Measurements from ENCODE around the gene SEC24B.
A peak's percentile ranks its signal among the peaks of the same experiment; 100 is the strongest.

SEC24B gene

GRCh38 chr4:109433205-109434006 is at the start of gene SEC24B:
Gene SEC24B (plus strand): TSS chr4:109433815. CDS start chr4:109433870, 55 bp downstream.
- peak; percentile 62 to 73 (median 67) for DNase-seq (ENCODE audit: low read depth in 2 of 3, low spot score in 2 of 3)

DNA sequence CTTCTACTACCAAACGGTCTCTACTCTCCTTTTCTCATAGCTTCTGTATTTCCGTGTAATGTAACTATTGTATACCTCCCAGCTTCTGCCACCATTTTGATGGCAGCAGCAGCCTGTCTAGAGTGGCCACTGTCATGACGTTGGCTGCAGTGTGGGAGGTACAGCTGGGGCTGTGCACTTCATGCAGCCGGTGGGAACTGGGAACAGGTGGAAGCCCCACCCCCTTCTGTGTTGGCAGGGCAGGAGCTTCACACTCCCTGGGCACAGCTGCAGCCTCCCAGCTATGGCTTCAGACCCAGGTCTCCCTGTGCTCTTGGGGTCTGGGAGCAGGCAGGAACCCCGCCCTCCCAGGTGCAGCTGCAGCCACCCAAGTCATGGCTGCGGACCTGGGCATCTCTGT is 49.8 kb upstream of the SEC24B start:
- no peak for DNase-seq (ENCODE audit: low read depth in 2 of 3, low spot score in 2 of 3)

DNA sequence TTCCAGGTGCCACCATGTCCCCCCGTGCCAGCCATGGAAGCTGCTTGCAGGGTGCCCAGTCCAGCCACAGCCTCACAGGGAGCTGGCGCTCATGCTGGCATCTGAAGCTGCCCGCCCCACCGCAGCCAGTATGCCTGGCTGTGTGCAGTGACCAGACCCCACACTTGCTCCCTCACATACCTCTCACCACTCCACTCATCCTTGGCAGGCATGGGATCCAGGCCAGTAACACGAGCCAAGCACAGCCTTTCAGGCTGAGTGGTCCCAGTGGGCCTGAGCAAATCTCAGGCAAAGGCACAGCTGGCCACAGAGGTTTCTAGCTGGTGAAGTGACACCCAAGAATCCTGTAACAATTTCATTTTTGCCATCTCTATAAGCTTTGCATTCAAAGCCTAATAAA is 48.4 kb upstream of the SEC24B start:
- DNase-seq (ENCODE audit: low read depth in 2 of 3, low spot score in 2 of 3): no peak

GRCh38 chr4:109389369-109390114 is 44.1 kb upstream of the SEC24B start:
- DNase-seq (ENCODE audit: low read depth in 2 of 3, low spot score in 2 of 3): no peak

DNA sequence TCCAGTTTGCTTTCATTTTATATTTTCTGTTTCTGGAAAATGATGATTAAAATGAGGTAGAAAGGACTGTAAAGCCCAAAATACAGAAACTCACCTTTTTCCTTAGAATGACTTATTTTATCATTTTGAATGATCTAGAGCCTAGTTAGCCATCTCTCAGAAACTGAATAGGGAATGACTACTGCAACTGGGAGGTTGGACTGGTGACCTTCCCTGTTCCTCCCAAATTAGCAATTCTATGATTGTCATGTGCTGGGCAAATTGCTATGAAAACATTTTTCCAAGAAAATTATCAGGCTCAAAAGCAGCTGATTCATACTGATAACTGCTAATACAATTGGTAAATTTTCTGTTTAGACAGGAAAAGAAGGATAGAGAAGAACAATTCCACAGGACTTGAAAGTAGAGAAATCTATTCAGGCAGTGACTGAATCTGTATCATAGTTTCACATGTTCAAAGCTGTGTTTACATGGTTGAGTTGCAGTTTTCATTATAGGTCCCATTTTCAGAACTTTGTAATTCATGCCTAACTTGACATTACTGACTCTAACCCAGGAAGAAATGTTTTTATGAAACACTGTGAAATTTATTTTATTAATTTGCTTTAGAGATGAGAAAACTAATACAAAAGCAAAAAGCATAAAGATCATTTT is 43.4 kb upstream of the SEC24B start:
- DNase-seq (ENCODE audit: low read depth in 2 of 3, low spot score in 2 of 3): no peak

DNA sequence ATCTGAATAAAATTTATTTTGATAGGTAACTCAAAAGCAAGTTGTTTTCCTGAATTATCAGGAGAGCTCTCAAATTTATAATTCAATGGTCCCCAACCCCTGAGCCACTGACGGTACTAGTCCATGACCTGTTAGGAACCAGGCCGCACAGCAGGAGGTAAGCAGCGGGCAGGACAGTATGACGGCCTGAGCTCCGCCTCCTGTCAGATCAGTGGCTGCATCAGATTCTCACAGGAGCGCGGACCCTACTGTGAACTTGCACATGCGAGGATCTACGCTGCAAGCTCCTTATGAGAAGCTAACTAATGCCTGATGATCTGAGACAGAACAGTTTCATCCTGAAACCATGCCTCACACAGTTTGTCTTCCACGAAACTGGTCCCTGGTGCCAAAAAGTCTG is 37.9 kb upstream of the SEC24B start:
- DNase-seq (ENCODE audit: low read depth in 2 of 3, low spot score in 2 of 3): no peak

- no peak for DNase-seq (ENCODE audit: low read depth in 2 of 3, low spot score in 2 of 3)
Measured at GRCh38 chr4:109398928-109399327, 34.7 kb upstream of the SEC24B start.

DNA sequence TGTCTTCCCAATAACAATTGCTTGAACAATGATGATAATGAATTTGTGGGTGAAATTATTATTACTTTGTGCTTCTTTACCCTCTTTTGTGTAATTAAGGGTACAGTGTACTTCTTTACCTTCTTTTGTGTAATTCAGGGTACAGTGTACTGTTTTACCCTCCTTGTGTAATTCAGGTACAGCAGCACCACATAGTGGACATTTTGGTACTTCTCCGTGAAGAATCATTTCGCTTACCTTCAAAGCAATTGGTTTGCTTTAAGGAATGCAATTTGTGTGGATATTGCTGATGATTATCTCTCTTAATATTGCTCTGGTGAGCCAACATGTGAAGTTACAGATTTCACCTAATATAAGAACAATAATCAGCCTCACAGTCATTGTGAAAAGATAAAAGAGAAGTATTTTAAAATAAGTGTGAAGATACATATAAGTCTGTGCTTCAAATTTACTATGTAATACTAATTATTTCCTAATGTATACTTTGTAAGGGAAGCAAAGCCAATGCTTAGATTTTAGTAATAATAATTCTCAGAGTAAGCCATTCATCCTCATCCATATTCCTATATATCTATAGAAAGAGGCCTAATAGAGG is 27.2 kb upstream of the SEC24B start:
- DNase-seq (ENCODE audit: low read depth in 2 of 3, low spot score in 2 of 3): no peak

DNA sequence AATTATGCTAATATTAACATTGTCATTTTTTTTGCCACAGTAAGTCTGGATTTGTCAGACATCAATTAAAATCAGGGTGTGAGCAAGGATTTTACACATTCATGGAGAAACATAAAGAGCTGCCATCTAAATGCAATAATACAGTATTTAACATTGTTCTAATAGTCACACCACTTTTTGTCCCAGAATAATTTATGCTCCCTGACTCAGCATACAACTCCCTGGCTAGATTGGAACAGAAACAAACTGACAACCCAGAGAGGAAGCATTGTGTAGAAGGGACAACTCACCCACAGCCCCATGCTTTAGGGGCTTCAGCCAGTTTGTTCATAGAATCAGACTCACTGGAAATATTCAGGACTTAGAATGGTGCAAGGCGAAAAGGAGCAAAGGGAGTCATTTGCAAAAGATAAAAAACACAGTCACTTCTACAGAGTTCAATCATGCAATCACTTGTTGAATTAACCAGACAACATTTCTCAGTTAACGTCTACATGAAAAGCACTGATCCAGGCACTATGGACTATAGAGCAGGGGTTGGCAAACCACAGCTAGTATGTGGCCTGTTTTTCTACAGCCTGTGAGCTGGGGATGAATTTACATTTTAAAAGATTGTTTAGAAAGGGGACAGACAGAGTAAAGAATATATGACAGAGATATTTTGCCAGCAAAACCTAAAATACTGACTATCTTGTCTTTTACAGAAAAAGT is 26.4 kb upstream of the SEC24B start:
- DNase-seq (ENCODE audit: low read depth in 2 of 3, low spot score in 2 of 3): no peak

DNA sequence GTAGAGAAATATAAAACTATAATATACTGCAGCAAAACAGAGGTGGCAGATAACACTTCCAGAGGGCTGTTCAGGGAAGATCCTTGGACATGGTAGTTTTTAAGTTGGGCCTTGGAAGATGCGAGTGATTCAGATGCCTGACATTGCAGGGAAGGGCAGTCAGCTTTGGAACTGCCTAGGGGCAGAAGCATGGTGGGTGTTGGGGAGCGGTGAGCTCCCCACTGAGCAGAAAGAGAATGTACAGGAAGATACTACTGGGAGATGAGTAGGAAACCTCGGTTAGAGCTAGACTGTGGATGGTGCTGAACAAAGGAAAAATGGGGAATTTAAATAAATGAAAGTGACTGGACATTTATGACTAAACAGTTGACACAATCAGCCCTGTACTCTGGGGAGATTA is 24.9 kb upstream of the SEC24B start:
- no peak for DNase-seq (ENCODE audit: low read depth in 2 of 3, low spot score in 2 of 3)

DNA sequence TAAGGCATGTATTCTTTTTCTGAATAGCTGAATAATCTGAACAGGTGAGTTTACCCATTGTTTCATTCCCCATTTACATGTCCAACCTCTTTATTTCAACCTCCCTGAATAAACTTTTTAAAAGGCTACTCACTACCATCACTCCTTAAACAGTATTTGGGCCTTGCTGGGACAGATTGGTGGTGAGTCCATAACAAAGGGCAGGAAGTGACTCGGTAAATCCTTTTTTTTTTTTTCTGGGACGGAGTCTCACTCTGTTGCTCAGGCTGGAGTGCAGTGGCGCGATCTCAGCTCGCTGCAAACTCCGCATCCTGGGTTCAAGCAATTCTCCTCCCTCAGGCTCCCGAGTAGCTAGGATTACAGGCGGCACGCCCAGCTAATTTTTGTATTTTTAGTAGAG is 23.4 kb upstream of the SEC24B start:
- DNase-seq (ENCODE audit: low read depth in 2 of 3, low spot score in 2 of 3): no peak

- no peak for DNase-seq (ENCODE audit: low read depth in 2 of 3, low spot score in 2 of 3)
Measured at GRCh38 chr4:109410776-109411175, 22.8 kb upstream of the SEC24B start.

DNA sequence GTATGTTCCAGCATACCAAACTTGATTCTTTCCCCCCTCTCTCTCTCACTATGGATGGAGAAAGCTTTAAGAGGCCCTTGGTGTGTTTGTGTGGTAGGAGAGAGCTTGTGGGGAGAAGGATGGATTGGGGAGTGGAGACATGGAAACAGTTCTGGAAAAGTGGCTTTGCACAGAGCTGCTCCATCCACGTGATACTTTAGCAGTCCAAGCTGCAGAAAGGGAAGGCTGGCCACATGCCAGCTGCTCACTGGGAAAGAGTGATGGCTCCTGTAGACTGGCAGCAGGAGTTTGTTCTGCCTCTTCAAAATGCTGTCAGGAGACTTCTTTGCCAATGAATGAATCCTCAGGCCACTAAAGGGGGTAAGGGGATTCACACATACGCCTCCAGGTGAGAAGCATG is 21.7 kb upstream of the SEC24B start:
- no peak for DNase-seq (ENCODE audit: low read depth in 2 of 3, low spot score in 2 of 3)

GRCh38 chr4:109412776-109413175 is 20.8 kb upstream of the SEC24B start:
- no peak for DNase-seq (ENCODE audit: low read depth in 2 of 3, low spot score in 2 of 3)

GRCh38 chr4:109414938-109415337 is 18.7 kb upstream of the SEC24B start:
- no peak for DNase-seq (ENCODE audit: low read depth in 2 of 3, low spot score in 2 of 3)

DNA sequence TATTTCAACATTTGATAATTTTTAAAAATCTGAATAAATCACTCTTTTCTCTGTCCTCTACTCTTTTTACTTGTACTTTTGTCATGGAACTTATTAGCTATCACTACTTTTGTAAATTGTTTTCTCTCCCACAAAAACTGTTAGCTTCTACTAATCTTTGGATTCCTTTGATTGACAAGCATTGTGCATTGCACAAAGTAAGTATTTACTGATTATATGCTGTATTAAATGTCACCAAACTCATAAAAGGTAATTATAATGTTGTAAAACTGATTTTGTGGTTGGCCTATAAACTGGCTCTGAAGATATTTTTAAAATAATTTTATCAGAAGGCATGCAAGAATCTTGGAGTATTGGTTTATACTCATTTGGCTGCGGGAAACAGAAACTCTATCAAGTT is 15.0 kb upstream of the SEC24B start:
- DNase-seq (ENCODE audit: low read depth in 2 of 3, low spot score in 2 of 3): no peak

DNA sequence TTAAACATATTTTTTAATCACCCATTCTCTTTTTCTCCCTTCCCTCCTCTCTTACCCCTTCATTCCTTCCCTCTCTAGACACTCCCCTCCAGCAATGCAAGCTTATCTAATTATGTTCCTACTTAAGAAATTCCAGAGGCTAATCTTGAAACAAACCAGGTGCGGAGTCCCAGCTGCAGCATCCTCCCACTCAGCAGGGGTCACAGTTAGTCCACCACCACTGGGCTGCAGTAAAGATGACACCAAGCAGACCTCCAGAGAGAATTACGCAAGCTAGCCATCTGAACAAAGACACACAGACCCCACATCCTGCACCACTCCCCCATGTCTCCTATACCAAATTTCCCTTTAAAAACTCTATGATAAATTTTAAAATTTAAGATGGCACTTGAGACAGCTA is 13.9 kb upstream of the SEC24B start:
- DNase-seq (ENCODE audit: low read depth in 2 of 3, low spot score in 2 of 3): no peak

DNA sequence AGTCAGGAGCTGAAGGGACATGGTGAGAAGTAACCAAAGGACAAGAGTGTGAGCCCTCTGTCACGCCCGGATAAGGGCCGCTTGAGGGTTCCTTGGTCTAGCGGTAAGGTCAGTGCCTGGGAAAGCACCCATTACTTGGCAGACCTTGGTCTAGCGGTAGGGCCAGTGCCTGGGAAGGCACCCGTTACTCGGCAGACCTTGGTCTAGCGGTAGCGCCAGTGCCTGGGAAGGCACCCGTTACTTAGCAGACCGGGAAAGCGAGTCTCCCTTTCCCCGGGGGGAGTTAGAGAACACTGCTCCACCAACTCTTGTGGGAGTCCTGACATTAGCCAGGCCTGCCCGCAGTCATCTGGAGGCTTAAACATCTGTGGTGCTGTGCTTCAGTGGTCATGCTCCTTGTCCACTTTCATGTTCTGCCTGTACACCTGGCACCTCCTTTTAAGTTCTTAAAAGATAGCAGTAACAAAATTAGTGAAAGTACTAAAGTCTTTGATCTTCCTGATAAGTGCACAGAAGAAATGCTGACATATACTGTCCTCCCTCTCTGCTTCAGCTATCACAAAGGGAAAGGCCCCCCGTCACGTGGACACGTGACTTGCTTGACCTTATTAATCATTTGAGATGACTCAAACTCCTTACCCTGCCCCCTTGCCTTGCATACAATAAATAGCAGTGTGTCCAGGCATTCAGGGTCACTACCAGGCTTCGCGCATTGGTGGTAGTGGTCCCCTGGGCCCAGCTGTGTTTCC is 9.3 kb upstream of the SEC24B start:
- DNase-seq (ENCODE audit: low read depth in 2 of 3, low spot score in 2 of 3): no peak

GRCh38 chr4:109425405-109425804 is 8.2 kb upstream of the SEC24B start:
- DNase-seq (ENCODE audit: low read depth in 2 of 3, low spot score in 2 of 3): no peak

GRCh38 chr4:109429545-109429944 is 4.1 kb upstream of the SEC24B start:
- DNase-seq (ENCODE audit: low read depth in 2 of 3, low spot score in 2 of 3): no peak

Data from activated CD8-positive, alpha-beta memory T cell treated with anti-CD3 and anti-CD28 coated beads for 48 hours (primary cell).